Measurements from ENCODE around the gene KIAA1217.

KIAA1217 gene

DNA sequence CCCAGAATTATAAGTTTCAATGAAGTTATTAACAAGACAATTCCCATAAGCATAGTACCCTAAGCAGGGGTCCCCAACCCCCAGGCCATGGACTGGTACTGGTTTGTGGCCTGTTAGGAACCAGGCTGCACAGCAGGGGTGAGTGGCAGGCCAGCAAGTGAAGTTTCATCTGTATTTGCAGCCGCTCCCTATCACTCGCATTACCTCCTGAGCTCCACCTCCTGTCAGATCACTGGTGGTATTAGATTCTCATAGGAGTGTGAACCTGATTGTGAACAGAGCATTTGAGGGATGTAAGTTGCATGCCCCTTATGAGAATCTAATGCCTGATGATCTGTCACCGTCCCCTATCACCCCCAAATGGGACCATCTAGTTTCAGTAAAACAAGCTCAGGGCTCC is 36.0 kb upstream of the KIAA1217 start:
- no peaks in the 10 kb centered on the region; the same call in 1 of the 2 replicates for H3K9me3 ChIP-seq (ENCODE audit: insufficient read depth, low read depth, low read length)
- H3K9ac ChIP-seq (ENCODE audit: low read depth, low read length, poor library complexity, severe bottlenecking): no peak overlapping the region
- H3K4me3 ChIP-seq (ENCODE audit: low read length, poor library complexity, severe bottlenecking): no peak overlapping the region
- TF ChIP-seq, protein P1, sequence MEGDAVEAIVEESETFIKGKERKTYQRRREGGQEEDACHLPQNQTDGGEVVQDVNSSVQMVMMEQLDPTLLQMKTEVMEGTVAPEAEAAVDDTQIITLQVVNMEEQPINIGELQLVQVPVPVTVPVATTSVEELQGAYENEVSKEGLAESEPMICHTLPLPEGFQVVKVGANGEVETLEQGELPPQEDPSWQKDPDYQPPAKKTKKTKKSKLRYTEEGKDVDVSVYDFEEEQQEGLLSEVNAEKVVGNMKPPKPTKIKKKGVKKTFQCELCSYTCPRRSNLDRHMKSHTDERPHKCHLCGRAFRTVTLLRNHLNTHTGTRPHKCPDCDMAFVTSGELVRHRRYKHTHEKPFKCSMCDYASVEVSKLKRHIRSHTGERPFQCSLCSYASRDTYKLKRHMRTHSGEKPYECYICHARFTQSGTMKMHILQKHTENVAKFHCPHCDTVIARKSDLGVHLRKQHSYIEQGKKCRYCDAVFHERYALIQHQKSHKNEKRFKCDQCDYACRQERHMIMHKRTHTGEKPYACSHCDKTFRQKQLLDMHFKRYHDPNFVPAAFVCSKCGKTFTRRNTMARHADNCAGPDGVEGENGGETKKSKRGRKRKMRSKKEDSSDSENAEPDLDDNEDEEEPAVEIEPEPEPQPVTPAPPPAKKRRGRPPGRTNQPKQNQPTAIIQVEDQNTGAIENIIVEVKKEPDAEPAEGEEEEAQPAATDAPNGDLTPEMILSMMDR (conservative IDR thresholded peaks at IDR 0.05; ENCODE audit: low read length): no peak
- TF ChIP-seq EZH2phosphoT487 (IDR thresholded peaks at IDR 0.05; ENCODE audit: borderline replicate concordance): no peak
- H3K9me2 ChIP-seq (replicated peaks; ENCODE audit: low read depth, low read length): no peaks in the 10 kb centered on the region
- H3K27me3 ChIP-seq (ENCODE audit: insufficient read depth, low read length, poor library complexity, severe bottlenecking): no peaks in the 10 kb centered on the region
- H3K4me1 ChIP-seq (ENCODE audit: insufficient read depth, low read length, poor library complexity, severe bottlenecking): no peaks in the 10 kb centered on the region
- no peak overlapping the region for H3K4me2 ChIP-seq (ENCODE audit: low read depth, low read length, poor library complexity, severe bottlenecking)
- H3K79me2 ChIP-seq (ENCODE audit: insufficient read depth, low read length): no peaks in the 10 kb centered on the region
- no peaks in the 10 kb centered on the region for H3K36me3 ChIP-seq (ENCODE audit: insufficient read depth, low read length)
- H3F3A ChIP-seq (ENCODE audit: low read depth): no peaks in the 10 kb centered on the region
- H4K20me1 ChIP-seq (ENCODE audit: insufficient read depth, low read length, poor library complexity, severe bottlenecking): no peaks in the 10 kb centered on the region
- H2AFZ ChIP-seq (ENCODE audit: low read length): no peak overlapping the region

DNA sequence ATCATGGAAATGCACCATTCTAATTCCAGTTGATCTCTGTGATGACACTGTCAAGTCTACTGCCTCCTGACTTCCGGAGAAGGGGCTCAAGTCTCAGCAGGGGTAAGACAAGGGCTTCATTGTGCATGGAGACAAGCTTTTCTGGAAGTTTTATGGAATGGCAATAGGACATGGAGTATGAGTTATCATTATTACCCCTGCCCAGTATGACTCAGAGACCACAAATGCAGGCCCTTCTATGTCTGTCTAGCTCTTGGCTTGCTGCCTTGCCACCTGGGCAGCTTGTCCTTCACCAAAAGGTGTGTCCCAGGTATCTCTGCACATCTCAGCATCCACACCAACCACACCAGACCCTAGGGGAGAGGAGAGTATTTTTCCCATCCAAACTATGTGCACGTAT is 34.9 kb upstream of the KIAA1217 start:
- Histone ChIP-seq H3K4me1 (ENCODE audit: insufficient read depth, low read length, poor library complexity, severe bottlenecking) (no peaks in the 10 kb centered on the region), H3K4me3 (ENCODE audit: low read length, poor library complexity, severe bottlenecking) (no peak overlapping the region), H3K36me3 (ENCODE audit: insufficient read depth, low read length) (no peaks in the 10 kb centered on the region), H3K9ac (ENCODE audit: low read depth, low read length, poor library complexity, severe bottlenecking) (no peak overlapping the region), H3K27me3 (ENCODE audit: insufficient read depth, low read length, poor library complexity, severe bottlenecking) (no peaks in the 10 kb centered on the region), H3F3A (ENCODE audit: low read depth) (no peaks in the 10 kb centered on the region), H3K79me2 (ENCODE audit: insufficient read depth, low read length) (no peaks in the 10 kb centered on the region), H2AFZ (ENCODE audit: low read length) (no peak overlapping the region), H3K4me2 (ENCODE audit: low read depth, low read length, poor library complexity, severe bottlenecking) (no peak overlapping the region), H4K20me1 (ENCODE audit: insufficient read depth, low read length, poor library complexity, severe bottlenecking) (no peaks in the 10 kb centered on the region), H3K9me3 (ENCODE audit: insufficient read depth, low read depth, low read length) (peaks cover 4% of the 10 kb centered on the region; the same call in 1 of the 2 replicates), H3K9me2 (replicated peaks; ENCODE audit: low read depth, low read length) (no peaks in the 10 kb centered on the region)
- no peak for TF ChIP-seq EZH2phosphoT487 (IDR thresholded peaks at IDR 0.05; ENCODE audit: borderline replicate concordance)
- TF ChIP-seq, protein P1 (conservative IDR thresholded peaks at IDR 0.05; ENCODE audit: low read length): no peak

DNA sequence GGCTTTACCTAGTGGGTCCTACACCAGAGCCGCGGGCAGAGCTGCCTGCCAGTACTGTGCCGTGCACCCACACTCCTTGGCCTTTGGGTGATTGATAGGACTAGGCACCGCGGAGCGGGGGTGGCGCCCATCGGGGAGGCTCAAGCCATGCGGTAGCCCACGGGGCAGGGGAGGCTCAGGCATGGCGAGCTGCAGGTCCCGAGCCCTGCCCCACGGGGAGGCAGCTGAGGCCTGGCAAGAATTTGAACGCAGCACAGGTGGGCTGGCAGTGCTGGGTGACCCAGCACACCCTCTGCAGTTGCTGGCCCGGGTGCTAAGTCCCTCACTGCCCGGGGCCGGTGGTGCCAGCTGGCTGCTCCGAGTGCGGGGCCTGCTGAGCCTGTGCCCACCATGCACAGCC is 32.3 kb upstream of the KIAA1217 start:
- Histone ChIP-seq H3K79me2 (ENCODE audit: insufficient read depth, low read length) (no peaks in the 10 kb centered on the region), H3K4me1 (ENCODE audit: insufficient read depth, low read length, poor library complexity, severe bottlenecking) (no peaks in the 10 kb centered on the region), H3K9ac (ENCODE audit: low read depth, low read length, poor library complexity, severe bottlenecking) (no peak overlapping the region), H2AFZ (ENCODE audit: low read length) (no peak overlapping the region), H3K9me2 (replicated peaks; ENCODE audit: low read depth, low read length) (no peaks in the 10 kb centered on the region), H3K4me3 (ENCODE audit: low read length, poor library complexity, severe bottlenecking) (no peak overlapping the region), H3K9me3 (ENCODE audit: insufficient read depth, low read depth, low read length) (peaks cover 8% of the 10 kb centered on the region; the same call in 1 of the 2 replicates), H3F3A (ENCODE audit: low read depth) (no peaks in the 10 kb centered on the region), H3K4me2 (ENCODE audit: low read depth, low read length, poor library complexity, severe bottlenecking) (no peak overlapping the region), H4K20me1 (ENCODE audit: insufficient read depth, low read length, poor library complexity, severe bottlenecking) (no peaks in the 10 kb centered on the region), H3K36me3 (ENCODE audit: insufficient read depth, low read length) (no peaks in the 10 kb centered on the region), H3K27me3 (ENCODE audit: insufficient read depth, low read length, poor library complexity, severe bottlenecking) (no peaks in the 10 kb centered on the region)
- TF ChIP-seq, protein P1 (conservative IDR thresholded peaks at IDR 0.05; ENCODE audit: low read length): no peak
- TF ChIP-seq EZH2phosphoT487 (IDR thresholded peaks at IDR 0.05; ENCODE audit: borderline replicate concordance): no peak
